ENCODE results near the gene MSH4.
"Not testable (repeated sequence)": the region's sequence is repeated elsewhere in the genome, so short reads cannot be mapped to it uniquely, and the experiment has no call there.

MSH4 gene

GRCh38 chr1:75808921-75809320 lies 12.2 kb downstream of the MSH4 start:
- Mint-ChIP-seq H3K36me3 (ENCODE audit: low read depth) (no peaks in the 10 kb centered on the region), H3K4me3 (no peak overlapping the region), H3K27ac (no peak overlapping the region), H3K27me3 (ENCODE audit: low read depth, poor library complexity) (no peaks in the 10 kb centered on the region), H3K9me3 (no peaks in the 10 kb centered on the region), H3K4me1 (no peaks in the 10 kb centered on the region)
- no peak for TF ChIP-seq CTCF (IDR thresholded peaks at IDR 0.05)
- no peak for DNase-seq

- H3K9me3 Mint-ChIP-seq; H3K27ac Mint-ChIP-seq; DNase-seq; H3K36me3 Mint-ChIP-seq (ENCODE audit: low read depth); H3K4me3 Mint-ChIP-seq; H3K27me3 Mint-ChIP-seq (ENCODE audit: low read depth, poor library complexity); H3K4me1 Mint-ChIP-seq: not testable (repeated sequence)
Measured at GRCh38 chr1:75810113-75810512, 13.4 kb downstream of the MSH4 start.

GRCh38 chr1:75811211-75811981 lies 14.7 kb downstream of the MSH4 start:
- no peak for TF ChIP-seq CTCF (IDR thresholded peaks at IDR 0.05)
- Mint-ChIP-seq H3K36me3 (ENCODE audit: low read depth) (no peaks in the 10 kb centered on the region), H3K27me3 (ENCODE audit: low read depth, poor library complexity) (no peaks in the 10 kb centered on the region), H3K27ac (no peak overlapping the region), H3K9me3 (no peaks in the 10 kb centered on the region), H3K4me1 (no peaks in the 10 kb centered on the region), H3K4me3 (no peak overlapping the region)
- no peak for DNase-seq

- no peak for TF ChIP-seq CTCF (IDR thresholded peaks at IDR 0.05)
- no peak for DNase-seq
Measured at GRCh38 chr1:75812065-75812464, 15.4 kb downstream of the MSH4 start.

GRCh38 chr1:75823596-75823995 lies 26.9 kb downstream of the MSH4 start:
- not testable (repeated sequence) for DNase-seq

More at GRCh38 chr1:75812065-75812464, 15.4 kb downstream of the MSH4 start:
- Mint-ChIP-seq H3K27ac (no peak overlapping the region), H3K27me3 (ENCODE audit: low read depth, poor library complexity) (no peaks in the 10 kb centered on the region), H3K9me3 (no peaks in the 10 kb centered on the region), H3K4me1 (no peaks in the 10 kb centered on the region), H3K4me3 (no peak overlapping the region), H3K36me3 (ENCODE audit: low read depth) (no peaks in the 10 kb centered on the region)

GRCh38 chr1:75836528-75837100 lies 39.9 kb downstream of the MSH4 start:
- Mint-ChIP-seq H3K4me3 (no peak overlapping the region), H3K27ac (no peak overlapping the region), H3K36me3 (ENCODE audit: low read depth) (no peaks in the 10 kb centered on the region), H3K9me3 (peaks cover 20% of the 10 kb centered on the region), H3K4me1 (no peaks in the 10 kb centered on the region), H3K27me3 (ENCODE audit: low read depth, poor library complexity) (peaks cover 4% of the 10 kb centered on the region)
- TF ChIP-seq CTCF (IDR thresholded peaks at IDR 0.05): no peak
- no peak for DNase-seq

More at GRCh38 chr1:75823596-75823995, 26.9 kb downstream of the MSH4 start:
- H3K36me3 Mint-ChIP-seq (ENCODE audit: low read depth); H3K27ac Mint-ChIP-seq; H3K27me3 Mint-ChIP-seq (ENCODE audit: low read depth, poor library complexity); H3K4me3 Mint-ChIP-seq; H3K4me1 Mint-ChIP-seq: not testable (repeated sequence)
- peaks cover 19% of the 10 kb centered on the region for H3K9me3 Mint-ChIP-seq

GRCh38 chr1:75838079-75838478 lies 41.4 kb downstream of the MSH4 start:
- no peak overlapping the region for H3K27ac Mint-ChIP-seq
- no peaks in the 10 kb centered on the region for H3K36me3 Mint-ChIP-seq (ENCODE audit: low read depth)
- peaks cover 13% of the 10 kb centered on the region for H3K9me3 Mint-ChIP-seq
- no peak for TF ChIP-seq CTCF (IDR thresholded peaks at IDR 0.05)
- no peak overlapping the region for H3K4me3 Mint-ChIP-seq
- DNase-seq: no peak
- no peaks in the 10 kb centered on the region for H3K4me1 Mint-ChIP-seq
- no peaks in the 10 kb centered on the region for H3K27me3 Mint-ChIP-seq (ENCODE audit: low read depth, poor library complexity)
